ENCODE data around the gene OR5H1. TPM values are rescaled to one million over a fixed set of nuclear protein-coding genes. Genes with fewer than 3 reads are reported as not detected.
"Not testable (repeated sequence)": the region's sequence is repeated elsewhere in the genome, so short reads cannot be mapped to it uniquely, and the experiment has no call there.

OR5H1 gene
- total and polyA plus RNA-seq, 7 experiments from 2014 or later, result not detected

DNA sequence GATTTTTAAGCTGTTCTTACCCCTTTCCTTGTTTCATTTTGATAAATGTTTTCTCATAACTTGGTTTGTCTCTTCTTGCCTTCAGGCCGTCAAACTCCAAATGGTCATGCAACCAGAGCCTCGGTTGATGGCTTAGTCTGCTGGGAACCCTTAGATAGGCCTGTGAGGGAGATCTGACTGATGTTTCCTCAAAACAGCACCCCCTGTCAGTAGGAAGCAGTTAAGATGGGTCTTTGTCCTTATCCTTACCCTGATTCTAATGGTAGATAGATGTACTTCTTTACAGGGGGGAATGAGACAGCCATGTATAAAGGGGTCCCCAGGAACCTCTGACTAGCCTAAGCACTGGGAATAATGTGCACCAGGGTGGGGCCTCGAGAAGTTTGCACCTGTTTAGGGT, 16.3 kb upstream of the OR5H1 start:
- POLR2A ChIA-PET, result no interaction called here
- Histone ChIP-seq H3K9me3 (ENCODE audit: control insufficient read depth in 2 of 3, low read length in 3 of 3) (peaks cover 0 to 5% (median 0%) of the 10 kb centered on the region in 3 experiments), H3K36me3 (ENCODE audit: control insufficient read depth in 2 of 3, insufficient read depth in 3 of 3, low read length in 3 of 3) (no peaks in the 10 kb centered on the region), H3K4me3 (ENCODE audit: low read length) (no peak overlapping the region), H3K4me1 (ENCODE audit: control insufficient read depth in 2 of 2, insufficient read depth in 2 of 2, low read length in 2 of 2) (no peaks in the 10 kb centered on the region), H3K27ac (ENCODE audit: low read depth, low read length) (no peak overlapping the region), H3K27me3 (ENCODE audit: control insufficient read depth in 2 of 2, insufficient read depth in 2 of 2, low read length in 2 of 2) (no peaks in the 10 kb centered on the region)
- Mint-ChIP-seq H3K27ac (no peak overlapping the region), H3K36me3 (peaks cover 0 to 6% (median 0%) of the 10 kb centered on the region in 5 donors), H3K9me3 (peaks cover 0 to 71% (median 14%) of the 10 kb centered on the region in 11 donors), H3K27me3 (peaks cover 0 to 29% (median 17%) of the 10 kb centered on the region in 5 donors), H3K4me3 (no peak overlapping the region), H3K4me1 (no peaks in the 10 kb centered on the region)
- ATAC-seq (no peak), DNase-seq (no peak)
- intact Hi-C loops (cut with micrococcal nuclease), result no loop called here
- CTCF ChIA-PET, result no interaction called here

DNA sequence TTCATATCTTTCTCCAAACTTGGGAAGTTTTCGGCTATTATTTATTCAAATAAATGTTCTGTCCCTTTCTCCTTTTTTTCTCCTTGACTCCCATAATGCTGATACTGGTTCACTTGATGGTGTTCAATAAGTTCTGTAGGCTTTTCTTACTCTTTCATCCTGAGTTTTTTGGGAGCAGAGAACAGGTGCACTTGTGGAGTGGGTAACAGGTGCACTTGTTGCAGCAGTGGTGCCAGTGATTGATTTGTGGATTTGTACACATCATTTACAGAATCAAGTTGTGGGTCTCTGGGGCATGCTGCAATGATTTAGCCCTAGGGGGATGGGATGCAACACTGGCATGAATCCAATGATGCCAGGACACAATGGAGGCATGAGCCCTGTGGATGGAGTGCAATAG, 14.8 kb upstream of the OR5H1 start:
- intact Hi-C loops (cut with micrococcal nuclease), result no loop called here
- no peak for ATAC-seq
- no peaks in the 10 kb centered on the region for H3K4me1 Mint-ChIP-seq

DNA sequence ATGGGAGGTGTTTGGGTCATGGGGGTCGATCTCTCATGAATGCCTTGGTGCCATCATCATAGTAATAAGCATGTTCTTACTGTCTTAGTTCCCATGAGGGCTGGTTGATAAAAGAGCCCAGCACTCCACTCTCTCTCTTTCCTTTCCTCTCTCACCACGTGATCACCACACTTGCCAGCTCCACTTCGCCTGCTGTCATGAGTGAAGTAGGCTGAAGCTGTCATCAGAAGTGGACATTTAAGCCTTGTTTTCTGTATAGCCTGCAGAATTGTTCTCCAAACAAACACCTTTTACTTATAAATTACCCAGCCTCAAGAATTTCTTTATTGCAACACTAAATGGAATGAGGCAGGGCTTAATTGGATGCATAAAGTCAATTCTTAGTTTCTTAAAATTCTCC, 6.1 kb downstream of the OR5H1 start:
- peaks cover 0 to 2% (median 0%) of the 10 kb centered on the region in 7 donors for H3K4me1 Mint-ChIP-seq
- no peak overlapping the region for H3K27ac Mint-ChIP-seq
- no peak overlapping the region for H3K4me3 Mint-ChIP-seq
- Histone ChIP-seq H3K27ac (ENCODE audit: low read depth, low read length) (no peak overlapping the region), H3K27me3 (ENCODE audit: control insufficient read depth in 2 of 2, insufficient read depth in 2 of 2, low read length in 2 of 2) (no peaks in the 10 kb centered on the region), H3K9me3 (ENCODE audit: control insufficient read depth in 2 of 3, low read length in 3 of 3) (no peaks in the 10 kb centered on the region), H3K36me3 (ENCODE audit: control insufficient read depth in 2 of 3, insufficient read depth in 3 of 3, low read length in 3 of 3) (no peaks in the 10 kb centered on the region), H3K4me3 (ENCODE audit: low read length) (no peak overlapping the region), H3K4me1 (ENCODE audit: control insufficient read depth in 2 of 2, insufficient read depth in 2 of 2, low read length in 2 of 2) (no peaks in the 10 kb centered on the region)
- intact Hi-C loops (cut with micrococcal nuclease), result no loop called here
- H3K36me3 Mint-ChIP-seq, result no peaks in the 10 kb centered on the region
- H3K27me3 Mint-ChIP-seq, result peaks cover 0 to 12% (median 3%) of the 10 kb centered on the region in 5 donors
- ChIA-PET POLR2A (no interaction called here), CTCF (no interaction called here)
- ATAC-seq (no peak), DNase-seq (no peak)
- no peaks in the 10 kb centered on the region for H3K9me3 Mint-ChIP-seq

More for the DNA sequence above, 14.8 kb upstream of the OR5H1 start:
- H3K9me3 Mint-ChIP-seq, result peaks cover 0 to 57% (median 14%) of the 10 kb centered on the region in 11 donors
- Histone ChIP-seq H3K4me3 (ENCODE audit: low read length) (no peak overlapping the region), H3K9me3 (ENCODE audit: control insufficient read depth in 2 of 3, low read length in 3 of 3) (peaks cover 0 to 5% (median 0%) of the 10 kb centered on the region in 3 experiments), H3K4me1 (ENCODE audit: control insufficient read depth in 2 of 2, insufficient read depth in 2 of 2, low read length in 2 of 2) (no peaks in the 10 kb centered on the region), H3K27me3 (ENCODE audit: control insufficient read depth in 2 of 2, insufficient read depth in 2 of 2, low read length in 2 of 2) (no peaks in the 10 kb centered on the region), H3K36me3 (ENCODE audit: control insufficient read depth in 2 of 3, insufficient read depth in 3 of 3, low read length in 3 of 3) (no peaks in the 10 kb centered on the region), H3K27ac (ENCODE audit: low read depth, low read length) (no peak overlapping the region)
- POLR2A ChIA-PET, result no interaction called here
- no peak for DNase-seq
- peaks cover 0 to 29% (median 17%) of the 10 kb centered on the region in 5 donors for H3K27me3 Mint-ChIP-seq
- H3K4me3 Mint-ChIP-seq, result no peak overlapping the region
- CTCF ChIA-PET, result interaction anchor here (0.7 kb wide), 1 partner anchor 27 kb away, joined by 3 read pairs; no protein-coding TSS in a partner anchor
- H3K36me3 Mint-ChIP-seq, result peaks cover 0 to 6% (median 0%) of the 10 kb centered on the region in 5 donors
- H3K27ac Mint-ChIP-seq, result no peak overlapping the region

DNA sequence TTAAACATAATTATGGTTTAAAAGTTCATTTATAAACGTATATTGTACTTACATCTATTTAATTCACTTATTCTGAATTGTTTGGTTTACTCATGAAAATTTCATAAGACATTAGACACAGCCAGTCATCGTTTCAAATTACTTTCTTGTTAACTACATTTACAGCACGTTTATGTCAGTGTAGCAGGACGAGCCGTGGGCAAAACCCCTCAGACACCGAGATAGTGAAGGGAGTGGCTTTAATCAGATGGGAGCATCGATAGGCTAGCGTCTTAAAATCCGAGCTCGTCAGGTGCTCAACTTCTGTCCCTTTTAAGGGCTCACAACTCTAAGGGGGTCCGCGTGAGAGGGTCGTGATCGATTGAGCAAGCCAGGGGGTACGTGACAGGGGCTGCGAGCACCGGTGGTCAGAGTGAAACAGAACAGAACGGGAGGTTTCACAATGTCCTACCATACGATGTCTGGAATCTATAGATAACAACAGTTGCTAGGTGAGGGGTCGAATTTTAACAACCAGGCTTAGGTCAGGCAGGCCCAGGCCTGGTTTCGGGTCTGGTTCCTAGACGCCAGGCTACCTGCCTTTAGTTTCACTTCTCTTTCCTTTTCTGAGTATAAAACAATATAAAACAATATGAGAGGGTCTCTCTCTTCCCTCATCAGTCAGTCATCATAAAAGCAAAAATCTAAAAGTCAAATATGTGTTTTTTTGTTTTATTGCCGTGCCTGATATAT, 7.5 kb downstream of the OR5H1 start:
- H3K4me1 ChIP-seq (ENCODE audit: control insufficient read depth in 2 of 2, insufficient read depth in 2 of 2, low read length in 2 of 2); ATAC-seq; H3K36me3 ChIP-seq (ENCODE audit: control insufficient read depth in 2 of 3, insufficient read depth in 3 of 3, low read length in 3 of 3); POLR2A ChIA-PET; H3K27ac ChIP-seq (ENCODE audit: low read depth, low read length); H3K27me3 ChIP-seq (ENCODE audit: control insufficient read depth in 2 of 2, insufficient read depth in 2 of 2, low read length in 2 of 2); DNase-seq; H3K27ac Mint-ChIP-seq; H3K4me3 ChIP-seq (ENCODE audit: low read length); H3K9me3 Mint-ChIP-seq; H3K36me3 Mint-ChIP-seq; intact Hi-C loops (cut with micrococcal nuclease); H3K4me1 Mint-ChIP-seq; H3K4me3 Mint-ChIP-seq; H3K9me3 ChIP-seq (ENCODE audit: control insufficient read depth in 2 of 3, low read length in 3 of 3); CTCF ChIA-PET: not testable (repeated sequence)
- H3K27me3 Mint-ChIP-seq, result peaks cover 0 to 12% (median 5%) of the 10 kb centered on the region in 5 donors

DNA sequence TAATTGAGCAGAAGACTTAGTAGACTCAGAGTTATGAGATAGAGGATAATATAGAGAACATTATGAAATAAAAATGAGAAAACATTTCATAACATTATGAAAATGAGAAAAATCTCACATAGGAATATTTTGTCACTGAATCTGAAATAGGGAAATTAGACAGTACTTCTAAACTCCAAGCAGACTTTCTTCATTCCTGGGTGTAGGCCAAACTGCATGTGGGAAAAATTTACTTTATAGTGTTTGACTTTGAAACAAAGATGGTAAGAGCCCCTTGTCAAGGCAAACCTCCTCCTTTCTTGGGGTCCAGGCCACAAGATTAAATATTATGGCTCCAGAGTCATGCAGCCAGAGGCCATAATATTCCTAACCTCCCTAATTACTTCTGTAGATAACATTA, 10.0 kb downstream of the OR5H1 start:
- H3K4me3 Mint-ChIP-seq, result no peak overlapping the region
- ATAC-seq (no peak), DNase-seq (no peak)
- Histone ChIP-seq H3K9me3 (ENCODE audit: control insufficient read depth in 2 of 3, low read length in 3 of 3) (no peaks in the 10 kb centered on the region), H3K27me3 (ENCODE audit: control insufficient read depth in 2 of 2, insufficient read depth in 2 of 2, low read length in 2 of 2) (no peaks in the 10 kb centered on the region), H3K4me3 (ENCODE audit: low read length) (no peak overlapping the region), H3K36me3 (ENCODE audit: control insufficient read depth in 2 of 3, insufficient read depth in 3 of 3, low read length in 3 of 3) (no peaks in the 10 kb centered on the region), H3K27ac (ENCODE audit: low read depth, low read length) (no peak overlapping the region), H3K4me1 (ENCODE audit: control insufficient read depth in 2 of 2, insufficient read depth in 2 of 2, low read length in 2 of 2) (no peaks in the 10 kb centered on the region)
- no peak overlapping the region for H3K27ac Mint-ChIP-seq
- peaks cover 0 to 6% (median 0%) of the 10 kb centered on the region in 11 donors for H3K9me3 Mint-ChIP-seq
- peaks cover 0 to 2% (median 0%) of the 10 kb centered on the region in 7 donors for H3K4me1 Mint-ChIP-seq
- POLR2A ChIA-PET, result no interaction called here
- intact Hi-C loops (cut with micrococcal nuclease), result loop anchor here in 1 of 2 donors (1.0 kb wide), 1 partner anchor 43 kb away; no protein-coding TSS in a partner anchor
- peaks cover 0 to 12% (median 7%) of the 10 kb centered on the region in 5 donors for H3K27me3 Mint-ChIP-seq
- no peaks in the 10 kb centered on the region for H3K36me3 Mint-ChIP-seq
- CTCF ChIA-PET, result no interaction called here

GRCh38 chr3:98147179-98147578, 16.7 kb downstream of the OR5H1 start, which contains the start of gene OR5H14:
OR5H14 (plus strand) TSS chr3:98147479; CDS start chr3:98149386, 1,907 bp downstream.
- H3K36me3 Mint-ChIP-seq, result no peaks in the 10 kb centered on the region

GRCh38 chr3:98148751-98149150, 18.2 kb downstream of the OR5H1 start:
- peaks cover 0 to 14% (median 0%) of the 10 kb centered on the region in 11 donors for H3K9me3 Mint-ChIP-seq
- no peak overlapping the region for H3K4me3 Mint-ChIP-seq
- ChIA-PET CTCF (no interaction called here), POLR2A (no interaction called here)
- Histone ChIP-seq H3K36me3 (ENCODE audit: control insufficient read depth in 2 of 3, insufficient read depth in 3 of 3, low read length in 3 of 3) (no peaks in the 10 kb centered on the region), H3K27me3 (ENCODE audit: control insufficient read depth in 2 of 2, insufficient read depth in 2 of 2, low read length in 2 of 2) (no peaks in the 10 kb centered on the region), H3K4me3 (ENCODE audit: low read length) (no peak overlapping the region), H3K27ac (ENCODE audit: low read depth, low read length) (no peak overlapping the region), H3K9me3 (ENCODE audit: control insufficient read depth in 2 of 3, low read length in 3 of 3) (no peaks in the 10 kb centered on the region), H3K4me1 (ENCODE audit: control insufficient read depth in 2 of 2, insufficient read depth in 2 of 2, low read length in 2 of 2) (no peaks in the 10 kb centered on the region)
- DNase-seq (no peak), ATAC-seq (no peak)
- intact Hi-C loops (cut with micrococcal nuclease), result no loop called here
- H3K36me3 Mint-ChIP-seq, result no peaks in the 10 kb centered on the region
- H3K27ac Mint-ChIP-seq, result no peak overlapping the region
- no peaks in the 10 kb centered on the region for H3K4me1 Mint-ChIP-seq
- peaks cover 0 to 8% (median 5%) of the 10 kb centered on the region in 5 donors for H3K27me3 Mint-ChIP-seq

More at GRCh38 chr3:98147179-98147578, 16.7 kb downstream of the OR5H1 start, which contains the start of gene OR5H14:
- intact Hi-C loops (cut with micrococcal nuclease), result no loop called here
- H3K4me1 Mint-ChIP-seq, result no peaks in the 10 kb centered on the region
- no peak within 1 kb of the TSS for H3K4me3 Mint-ChIP-seq
- H3K27ac Mint-ChIP-seq, result no peak within 1 kb of the TSS
- peaks cover 0 to 14% (median 0%) of the 10 kb centered on the region in 11 donors for H3K9me3 Mint-ChIP-seq
- H3K36me3 ChIP-seq (ENCODE audit: control insufficient read depth in 2 of 3, insufficient read depth in 3 of 3, low read length in 3 of 3), result no peaks in the 10 kb centered on the region
- DNase-seq, result no peak
- POLR2A ChIA-PET, result no interaction called here
- H3K27me3 ChIP-seq (ENCODE audit: control insufficient read depth in 2 of 2, insufficient read depth in 2 of 2, low read length in 2 of 2), result no peaks in the 10 kb centered on the region
- H3K27me3 Mint-ChIP-seq, result peaks cover 0 to 10% (median 8%) of the 10 kb centered on the region in 5 donors
- no peak within 1 kb of the TSS for H3K27ac ChIP-seq (ENCODE audit: low read depth, low read length)
- no peak for ATAC-seq
- H3K9me3 ChIP-seq (ENCODE audit: control insufficient read depth in 2 of 3, low read length in 3 of 3), result no peaks in the 10 kb centered on the region
- CTCF ChIA-PET, result no interaction called here
- no peak within 1 kb of the TSS for H3K4me3 ChIP-seq (ENCODE audit: low read length)
- H3K4me1 ChIP-seq (ENCODE audit: control insufficient read depth in 2 of 2, insufficient read depth in 2 of 2, low read length in 2 of 2), result no peaks in the 10 kb centered on the region
